ENCODE results near the gene RARB. TPM values are rescaled to one million over a fixed set of nuclear protein-coding genes. Genes with fewer than 3 reads are reported as not detected.

The RARB gene
- total and polyA plus RNA-seq, 2 donors (not counting 3 experiments of a cell fraction or from before 2014, with no cell fraction given), result 15.3 to 23.4 TPM

DNA sequence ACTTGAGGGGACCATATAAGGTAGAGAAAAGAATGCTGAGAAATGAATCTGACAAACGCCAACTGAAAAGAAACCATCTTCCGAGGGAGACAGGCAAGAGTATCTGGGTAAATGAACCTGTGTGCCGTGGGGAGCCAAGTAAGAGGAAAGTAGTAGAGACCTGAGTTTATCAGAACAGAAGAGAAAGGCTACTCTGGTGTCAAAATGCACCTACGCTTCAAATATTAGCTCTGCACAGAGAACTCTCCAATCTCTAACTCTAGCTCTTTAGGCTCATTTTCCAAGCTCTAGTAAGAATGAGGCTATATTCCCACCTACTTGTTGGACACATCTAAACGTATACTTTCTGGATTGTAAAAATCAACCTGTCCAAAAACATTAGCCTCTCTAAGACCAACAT lies 183.1 kb downstream of the RARB start:
- Histone ChIP-seq H3K4me3 (replicated peaks in 1 of 3; ENCODE audit: insufficient read depth in 1 of 3, low read depth in 1 of 3, low read length in 3 of 3) (no peak overlapping the region), H3K27me3 (ENCODE audit: control insufficient read depth in 2 of 2, insufficient read depth in 2 of 2, low read length in 2 of 2) (no peaks in the 10 kb centered on the region), H3K79me2 (ENCODE audit: control insufficient read depth, insufficient read depth, low read length) (no peaks in the 10 kb centered on the region), H3K9me3 (replicated peaks; ENCODE audit: control insufficient read depth, insufficient read depth, low read length) (no peaks in the 10 kb centered on the region), H4K20me1 (replicated peaks; ENCODE audit: control insufficient read depth, extremely low read depth, insufficient read depth, low read length) (no peaks in the 10 kb centered on the region), H3K27ac (ENCODE audit: insufficient read depth, low read depth, low read length) (no peak overlapping the region), H3K36me3 (ENCODE audit: control insufficient read depth in 2 of 2, extremely low read depth in 1 of 2, insufficient read depth in 2 of 2, low read length in 2 of 2) (peaks cover 11 to 22% of the 10 kb centered on the region in 2 experiments), H3K4me1 (ENCODE audit: control insufficient read depth, extremely low read depth, insufficient read depth, low read length) (no peaks in the 10 kb centered on the region), H3K4me2 (ENCODE audit: insufficient read depth, low read length) (no peak overlapping the region), H2AFZ (ENCODE audit: low read depth, low read length) (no peak overlapping the region), H3K9me1 (replicated peaks; ENCODE audit: control insufficient read depth, extremely low read depth, insufficient read depth, low read length) (no peaks in the 10 kb centered on the region), H3K9ac (replicated peaks; ENCODE audit: extremely low read depth, insufficient read depth, low read length) (no peak overlapping the region)
- dilution Hi-C loops (cut with MboI; ENCODE audit: extremely low pct_ligation_motif_present, low sequenced_read_pairs) (no loop called here), intact Hi-C loops (cut with micrococcal nuclease) (no loop called here)
- ChIA-PET POLR2A (no interaction called here), CTCF (no interaction called here)
- no peak for FAIRE-seq
- TF ChIP-seq GATA2 (IDR thresholded peaks at IDR 0.05; ENCODE audit: insufficient read depth, insufficient read length, low read depth, low read length), result no peak
- TF ChIP-seq, protein P1, sequence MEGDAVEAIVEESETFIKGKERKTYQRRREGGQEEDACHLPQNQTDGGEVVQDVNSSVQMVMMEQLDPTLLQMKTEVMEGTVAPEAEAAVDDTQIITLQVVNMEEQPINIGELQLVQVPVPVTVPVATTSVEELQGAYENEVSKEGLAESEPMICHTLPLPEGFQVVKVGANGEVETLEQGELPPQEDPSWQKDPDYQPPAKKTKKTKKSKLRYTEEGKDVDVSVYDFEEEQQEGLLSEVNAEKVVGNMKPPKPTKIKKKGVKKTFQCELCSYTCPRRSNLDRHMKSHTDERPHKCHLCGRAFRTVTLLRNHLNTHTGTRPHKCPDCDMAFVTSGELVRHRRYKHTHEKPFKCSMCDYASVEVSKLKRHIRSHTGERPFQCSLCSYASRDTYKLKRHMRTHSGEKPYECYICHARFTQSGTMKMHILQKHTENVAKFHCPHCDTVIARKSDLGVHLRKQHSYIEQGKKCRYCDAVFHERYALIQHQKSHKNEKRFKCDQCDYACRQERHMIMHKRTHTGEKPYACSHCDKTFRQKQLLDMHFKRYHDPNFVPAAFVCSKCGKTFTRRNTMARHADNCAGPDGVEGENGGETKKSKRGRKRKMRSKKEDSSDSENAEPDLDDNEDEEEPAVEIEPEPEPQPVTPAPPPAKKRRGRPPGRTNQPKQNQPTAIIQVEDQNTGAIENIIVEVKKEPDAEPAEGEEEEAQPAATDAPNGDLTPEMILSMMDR (IDR thresholded peaks at IDR 0.05; ENCODE audit: extremely low read depth in 1 of 2, insufficient read depth in 1 of 2, low read depth in 1 of 2, low read length in 2 of 2), result no peak
- no peak for TF ChIP-seq FOS (IDR thresholded peaks at IDR 0.05; ENCODE audit: borderline replicate concordance, insufficient read depth, low read length)
- TF ChIP-seq EZH2 (IDR thresholded peaks at IDR 0.05; ENCODE audit: borderline replicate concordance, low read depth, low read length, severe bottlenecking), result no peak
- TF ChIP-seq, protein P2, sequence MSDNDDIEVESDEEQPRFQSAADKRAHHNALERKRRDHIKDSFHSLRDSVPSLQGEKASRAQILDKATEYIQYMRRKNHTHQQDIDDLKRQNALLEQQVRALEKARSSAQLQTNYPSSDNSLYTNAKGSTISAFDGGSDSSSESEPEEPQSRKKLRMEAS (IDR thresholded peaks at IDR 0.05; ENCODE audit: insufficient read depth, insufficient read length), result no peak
- no TSS peak for BruUV-seq (replicated peaks)
- DNase-seq (ENCODE audit: low read depth, low spot score), result no peak

DNA sequence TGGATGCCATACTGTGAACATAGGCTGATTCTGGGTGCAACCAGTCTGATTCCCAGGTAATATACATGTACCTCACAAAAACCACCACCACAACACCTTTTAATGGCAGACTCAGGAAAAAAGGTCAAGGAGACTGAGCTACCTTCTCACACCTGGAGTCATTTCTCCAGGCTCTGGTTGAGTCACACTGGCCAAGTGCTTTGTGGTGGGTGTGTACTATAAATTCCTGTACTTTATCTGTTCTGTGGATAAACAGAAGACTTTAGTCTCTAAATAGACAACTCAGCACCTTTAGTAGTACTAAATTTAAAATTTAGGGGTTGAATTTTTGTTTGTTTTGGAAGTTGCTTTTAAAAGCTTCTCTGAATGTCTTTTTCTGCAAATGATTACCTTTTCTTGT lies 190.0 kb downstream of the RARB start:
- Histone ChIP-seq H3K27me3 (ENCODE audit: control insufficient read depth in 2 of 2, insufficient read depth in 2 of 2, low read length in 2 of 2) (no peaks in the 10 kb centered on the region), H3K4me3 (replicated peaks in 1 of 3; ENCODE audit: insufficient read depth in 1 of 3, low read depth in 1 of 3, low read length in 3 of 3) (no peak overlapping the region), H3K9me3 (replicated peaks; ENCODE audit: control insufficient read depth, insufficient read depth, low read length) (no peaks in the 10 kb centered on the region), H2AFZ (ENCODE audit: low read depth, low read length) (no peak overlapping the region), H3K4me1 (ENCODE audit: control insufficient read depth, extremely low read depth, insufficient read depth, low read length) (no peaks in the 10 kb centered on the region), H3K4me2 (ENCODE audit: insufficient read depth, low read length) (no peak overlapping the region), H3K9ac (replicated peaks; ENCODE audit: extremely low read depth, insufficient read depth, low read length) (no peak overlapping the region), H4K20me1 (replicated peaks; ENCODE audit: control insufficient read depth, extremely low read depth, insufficient read depth, low read length) (no peaks in the 10 kb centered on the region), H3K36me3 (ENCODE audit: control insufficient read depth in 2 of 2, extremely low read depth in 1 of 2, insufficient read depth in 2 of 2, low read length in 2 of 2) (peaks cover 6 to 14% of the 10 kb centered on the region in 2 experiments), H3K9me1 (replicated peaks; ENCODE audit: control insufficient read depth, extremely low read depth, insufficient read depth, low read length) (no peaks in the 10 kb centered on the region), H3K27ac (ENCODE audit: insufficient read depth, low read depth, low read length) (no peak overlapping the region), H3K79me2 (ENCODE audit: control insufficient read depth, insufficient read depth, low read length) (no peaks in the 10 kb centered on the region)
- POLR2A ChIA-PET, result no interaction called here
- no peak for TF ChIP-seq JUN (IDR thresholded peaks at IDR 0.05; ENCODE audit: borderline replicate concordance, insufficient read depth, insufficient read length, low read depth)
- TF ChIP-seq POLR2A (IDR thresholded peaks at IDR 0.05; ENCODE audit: low read depth, low read length), result no peak
- no peak for TF ChIP-seq MYC (IDR thresholded peaks at IDR 0.05; ENCODE audit: low read depth, low read length)
- no peak for TF ChIP-seq FOS (IDR thresholded peaks at IDR 0.05; ENCODE audit: borderline replicate concordance, insufficient read depth, low read length)
- no peak for TF ChIP-seq GATA2 (IDR thresholded peaks at IDR 0.05; ENCODE audit: insufficient read depth, insufficient read length, low read depth, low read length)
- no peak for TF ChIP-seq POLR2AphosphoS5 (IDR thresholded peaks at IDR 0.05; ENCODE audit: insufficient read depth, low read depth, low read length)
- TF ChIP-seq EZH2 (IDR thresholded peaks at IDR 0.05; ENCODE audit: borderline replicate concordance, low read depth, low read length, severe bottlenecking), result no peak
- intact Hi-C loops (cut with micrococcal nuclease) (no loop called here), dilution Hi-C loops (cut with MboI; ENCODE audit: extremely low pct_ligation_motif_present, low sequenced_read_pairs) (no loop called here)
- FAIRE-seq (no peak), DNase-seq (ENCODE audit: low read depth, low spot score) (no peak)
- CTCF ChIA-PET, result interaction anchor here (1.4 to 2.3 kb wide), 2 partner anchors 10 to 25 kb away, joined by 3 to 6 read pairs; no protein-coding TSS in a partner anchor
- BruUV-seq (replicated peaks), result no TSS peak
